H1 (cell line): ENCODE results near the gene RPL13A. TPM values are rescaled to one million over a fixed set of nuclear protein-coding genes. Genes with fewer than 3 reads are reported as not detected.

Experiments
- CTCF ChIA-PET: fragments of 300-600 bp; sonication (Branson Sonifier 250); formaldehyde crosslinking; loops from one replicate; lab custom pipeline; 2021; ENCODE audit not compliant: partially characterized antibody; lab: Charles Lee
- POLR2A ChIA-PET: fragments of 300-600 bp; sonication (Branson Sonifier 250); formaldehyde crosslinking; loops from one replicate; lab custom pipeline; 2021; ENCODE audit warnings: inconsistent platforms; ENCODE audit not compliant: partially characterized antibody; lab: Charles Lee
- DNase-seq, 2 experiments: peaks; one replicate each; pipeline versions ENCODE4 v3.0.0 to v3.0.0-alpha.2; 2010 to 2022; ENCODE audit warnings: low spot score in 2 of 2, low read depth in 1 of 2, mixed read lengths in 1 of 2
- FAIRE-seq: peaks from 2 replicates; lab custom pipeline; 2011; peaks lifted over from hg19 to GRCh38; lab: Jason Lieb, UNC
- H2AFZ ChIP-seq: 2 replicates; pipeline ENCODE4 v1.8.1; 2012; ENCODE audit warnings: low read length, inconsistent platforms
- H2AK5ac ChIP-seq: 2 replicates; pipeline ENCODE4 v1.6.1; 2013; ENCODE audit warnings: low read depth, low read length
- H2BK120ac ChIP-seq: replicated peaks from 2 replicates; pipeline ENCODE3; 2013; ENCODE audit warnings: low read depth, low read length, inconsistent platforms
- H2BK12ac ChIP-seq: 2 replicates; pipeline ENCODE4 v1.6.1; 2013; ENCODE audit warnings: low read depth, low read length
- H2BK15ac ChIP-seq: 2 replicates; pipeline ENCODE4 v1.6.1; 2013; ENCODE audit warnings: low read length
- H2BK20ac ChIP-seq: 2 replicates; pipeline ENCODE4 v1.6.1; 2013; ENCODE audit warnings: low read length
- H2BK5ac ChIP-seq: 2 replicates; pipeline ENCODE4 v1.6.1; 2013; ENCODE audit warnings: low read depth, low read length
- H3K14ac ChIP-seq: 2 replicates; pipeline ENCODE4 v1.6.1; 2013; ENCODE audit warnings: inconsistent platforms; ENCODE audit not compliant: insufficient read length
- H3K18ac ChIP-seq: 2 replicates; pipeline ENCODE4 v1.6.1; 2013; ENCODE audit warnings: low read length; ENCODE audit errors: extremely low read depth
- H3K23ac ChIP-seq: 2 replicates; pipeline ENCODE4 v1.6.1; 2013; ENCODE audit warnings: inconsistent platforms; ENCODE audit not compliant: insufficient read length
- H3K23me2 ChIP-seq: 2 replicates; pipeline ENCODE4 v1.6.1; 2013; ENCODE audit warnings: low read depth, low read length
- H3K27ac ChIP-seq: 2 replicates; pipeline ENCODE4 v1.6.1; 2011; ENCODE audit warnings: low read depth, low read length, inconsistent platforms
- H3K27me3 ChIP-seq, 4 experiments: replicated peaks in 1 of 4; 1 replicate in 1 of 4; 2 replicates in 3 of 4; pipeline versions ENCODE4 v1.6.1 to v1.8.1; 2011 to 2013; ENCODE audit warnings: low read length in 3 of 4, mild to moderate bottlenecking in 3 of 4, inconsistent platforms in 2 of 4, mixed read lengths in 2 of 4, moderate library complexity in 1 of 4; ENCODE audit not compliant: control insufficient read depth in 3 of 4, insufficient read depth in 3 of 4; ENCODE audit errors: extremely low read depth in 1 of 4
- H3K36me3 ChIP-seq, 4 experiments: 2 replicates each; pipeline versions ENCODE4 v1.6.1 to v1.8.1; 2011 to 2013; ENCODE audit warnings: mild to moderate bottlenecking in 4 of 4, low read length in 3 of 4, moderate library complexity in 2 of 4, control low read depth in 1 of 4, inconsistent platforms in 1 of 4; ENCODE audit not compliant: insufficient read depth in 4 of 4, control insufficient read depth in 2 of 4
- H3K4ac ChIP-seq: replicated peaks from 2 replicates; pipeline ENCODE3; 2013; ENCODE audit warnings: low read length, low read depth, mixed read lengths, inconsistent platforms; ENCODE audit not compliant: insufficient read length
- H3K4me1 ChIP-seq, 4 experiments: replicated peaks in 1 of 4; 1 replicate in 1 of 4; 2 replicates in 3 of 4; pipeline versions ENCODE4 v1.6.1 to v1.8.1; 2011 to 2013; ENCODE audit warnings: low read length in 3 of 4, inconsistent platforms in 2 of 4, mixed read lengths in 1 of 4; ENCODE audit not compliant: insufficient read depth in 4 of 4, control insufficient read depth in 3 of 4
- H3K4me2 ChIP-seq, 2 experiments: 2 replicates each; pipeline versions ENCODE4 v1.6.1 to v1.8.1; 2011 to 2013; ENCODE audit warnings: low read depth in 2 of 2, low read length in 2 of 2, control low read depth in 1 of 2, inconsistent platforms in 1 of 2, mild to moderate bottlenecking in 1 of 2; ENCODE audit not compliant: insufficient read depth in 1 of 2
- H3K4me3 ChIP-seq, 4 experiments: fragments of 200-600, 300-600 bp in 1 of 4; sonication (generic), shearing (Covaris generic), sonication (Bioruptor Twin) in 1 of 4; 2 replicates each; pipeline versions ENCODE4 v1.5.1 to v1.8.1; 2011 to 2016; ENCODE audit warnings: low read length in 4 of 4, low read depth in 3 of 4, control low read depth in 2 of 4, inconsistent platforms in 2 of 4, mild to moderate bottlenecking in 2 of 4, mixed read lengths in 1 of 4, moderate library complexity in 1 of 4; ENCODE audit not compliant: insufficient read depth in 2 of 4; ENCODE audit errors: extremely low read depth in 1 of 4
- H3K56ac ChIP-seq: replicated peaks from 2 replicates; pipeline ENCODE3; 2013; ENCODE audit warnings: low read depth, mild to moderate bottlenecking, mixed read lengths, low read length, inconsistent platforms; ENCODE audit not compliant: insufficient read length
- H3K79me1 ChIP-seq: 2 replicates; pipeline ENCODE4 v1.6.1; 2013; ENCODE audit warnings: low read depth, low read length, control low read depth
- H3K79me2 ChIP-seq, 2 experiments: 2 replicates each; pipeline versions ENCODE4 v1.6.1 to v1.8.1; 2012 to 2013; ENCODE audit warnings: low read length in 2 of 2, mild to moderate bottlenecking in 2 of 2, inconsistent platforms in 1 of 2; ENCODE audit not compliant: insufficient read depth in 2 of 2, control insufficient read depth in 1 of 2
- H3K9ac ChIP-seq, 4 experiments: replicated peaks in 1 of 4; 1 replicate in 1 of 4; 2 replicates in 3 of 4; pipeline versions ENCODE4 v1.6.1 to v1.8.1; 2011 to 2013; ENCODE audit warnings: low read depth in 3 of 4, low read length in 3 of 4, control low read depth in 2 of 4, mild to moderate bottlenecking in 2 of 4, moderate library complexity in 2 of 4, inconsistent platforms in 1 of 4; ENCODE audit errors: extremely low read depth in 1 of 4
- H3K9me3 ChIP-seq, 2 experiments: 2 replicates each; pipeline versions ENCODE4 v1.6.1 to v1.8.1; 2012 to 2013; ENCODE audit warnings: mild to moderate bottlenecking in 2 of 2, moderate library complexity in 2 of 2, control low read depth in 1 of 2, inconsistent platforms in 1 of 2, low read depth in 1 of 2, low read length in 1 of 2, mixed read lengths in 1 of 2; ENCODE audit not compliant: insufficient read depth in 2 of 2
- H4K20me1 ChIP-seq, 2 experiments: replicated peaks in 1 of 2; 2 replicates each; pipeline versions ENCODE3 to v1.8.1; 2011 to 2013; ENCODE audit warnings: inconsistent platforms in 2 of 2, low read length in 2 of 2, mild to moderate bottlenecking in 1 of 2; ENCODE audit not compliant: insufficient read depth in 2 of 2, control insufficient read depth in 1 of 2
- H4K5ac ChIP-seq: 2 replicates; pipeline ENCODE4 v1.6.1; 2013; ENCODE audit warnings: low read length, low read depth, mixed read lengths, inconsistent platforms; ENCODE audit not compliant: insufficient read length
- H4K8ac ChIP-seq: 2 replicates; pipeline ENCODE4 v1.8.0; 2013; ENCODE audit warnings: mild to moderate bottlenecking, moderate library complexity, low read length, inconsistent platforms; ENCODE audit not compliant: insufficient read depth; ENCODE audit errors: extremely low read depth
- H4K91ac ChIP-seq: replicated peaks from 2 replicates; pipeline ENCODE3; 2013; ENCODE audit warnings: low read length, mixed read lengths, inconsistent platforms; ENCODE audit not compliant: insufficient read length
- ATF3 ChIP-seq: IDR thresholded peaks from 2 replicates; pipeline ENCODE4 v1.6.1; 2011; ENCODE audit warnings: low read depth, mild to moderate bottlenecking, low read length; ENCODE audit not compliant: insufficient read depth
- BACH1 ChIP-seq: IDR thresholded peaks from 2 replicates; pipeline ENCODE4 v1.6.1; 2012; ENCODE audit warnings: low read length, improper control_type of control experiment
- EP300 ChIP-seq, 2 experiments: IDR thresholded peaks; 1 replicate in 1 of 2; 2 replicates in 1 of 2; pipeline ENCODE4 v1.6.1; 2011 to 2012; ENCODE audit warnings: low read depth in 2 of 2, low read length in 2 of 2, mild to moderate bottlenecking in 2 of 2, borderline replicate concordance in 1 of 2, inconsistent platforms in 1 of 2, moderate library complexity in 1 of 2
- FOSL1 ChIP-seq: IDR thresholded peaks from 2 replicates; pipeline ENCODE4 v1.6.1; 2011; ENCODE audit warnings: mild to moderate bottlenecking, low read depth, low read length, moderate library complexity; ENCODE audit not compliant: insufficient read depth
- MAFK ChIP-seq: IDR thresholded peaks from 2 replicates; pipeline ENCODE4 v1.6.1; 2012; ENCODE audit warnings: low read depth, mild to moderate bottlenecking, improper control_type of control experiment, low read length
- RBBP5 ChIP-seq: IDR thresholded peaks from 2 replicates; pipeline ENCODE4 v1.7.1; 2012; ENCODE audit warnings: low read depth, mild to moderate bottlenecking, inconsistent platforms, low read length, moderate library complexity, borderline replicate concordance
- RFX5 ChIP-seq: IDR thresholded peaks from 2 replicates; pipeline ENCODE4 v1.6.1; 2011; ENCODE audit warnings: low read depth, low read length, improper control_type of control experiment, borderline replicate concordance
- SP4 ChIP-seq: IDR thresholded peaks from 2 replicates; pipeline ENCODE4 v1.6.1; 2012; ENCODE audit warnings: low read length, inconsistent platforms
- SRF ChIP-seq: IDR thresholded peaks from 2 replicates; pipeline ENCODE4 v1.6.1; 2011; ENCODE audit warnings: mild to moderate bottlenecking, low read depth, low read length, moderate library complexity
- WGBS, 2 experiments: shearing (Covaris generic) in 1 of 2; methylation state at CpG; one replicate each; pipeline versions ENCODE4 v1.1.6 to v1.1.7; 2013 to 2015; ENCODE audit warnings: low lambda C conversion rate in 2 of 2, mixed read lengths in 2 of 2, inconsistent platforms in 1 of 2, low coverage in 1 of 2, missing lambda C conversion rate in 1 of 2; ENCODE audit not compliant: insufficient replicate concordance in 2 of 2, insufficient coverage in 1 of 2, insufficient read length in 1 of 2; ENCODE audit errors: extremely low coverage in 1 of 2, missing lambda C conversion rate in 1 of 2; 5-methylcytosine and 5-hydroxymethylcytosine counted together
- polyA plus RNA-seq, 7 experiments: library from polyadenylated mRNA; depleted of rRNA in 3 of 7; stranded (reverse) in 5 of 7; unstranded in 2 of 7; fragments of >200 nt in 5 of 7; fragments of 200-250 nt in 2 of 7; gene quantifications; 1 replicate in 5 of 7; 2 replicates in 1 of 7; 4 replicates in 1 of 7; pipeline versions ENCODE4 v1.2.1 to v1.2.3, GENCODE V29; 2011 to 2013; ENCODE audit warnings: missing spikeins in 2 of 7, mixed read lengths in 2 of 7
- total RNA-seq: library from RNA; stranded (reverse); fragmentation: NEBNext Ultra II Directional; extraction: Animal tissue kit (Norgen Biotek cat#: 25700); gene quantifications from 2 replicates; pipeline ENCODE4 v1.2.1, GENCODE V29; 2021

Gene RPL13A
- total and polyA plus RNA-seq, 2 of the 8 experiments (the other 6 are each of a cell fraction or from before 2014, with no cell fraction given): 3,305 to 8,868 TPM

- peaks cover 0 to 10% of the 10 kb centered on the region in 2 experiments for H4K20me1 ChIP-seq
- no peak for TF ChIP-seq ATF3
- TF ChIP-seq FOSL1: no peak
- TF ChIP-seq MAFK: no peak
- no peak for TF ChIP-seq EP300 (IDR thresholded peaks at IDR 0.05; ENCODE audit: borderline replicate concordance in 1 of 2, low read depth in 2 of 2, low read length in 2 of 2)
- peak; percentile 53; the same call in 1 of the 2 replicates for TF ChIP-seq BACH1
- TF ChIP-seq RFX5: no peak
- no peak for TF ChIP-seq SRF
- peak; percentile 30; the same call in 1 of the 2 replicates for TF ChIP-seq RBBP5
- peak; percentile 79 for TF ChIP-seq SP4
Observed at GRCh38 chr19:49533551-49534488, 46.4 kb downstream of the RPL13A start.

More at GRCh38 chr19:49533551-49534488, 46.4 kb downstream of the RPL13A start:
- no peak overlapping the region; the same call in 1 of the 2 replicates for H2AFZ ChIP-seq
- no peak for FAIRE-seq
- H3K4me3 ChIP-seq: peak overlapping the region; percentile 60 to 81 (median 72)
- no peaks in the 10 kb centered on the region for H3K9me3 ChIP-seq
- peaks cover 0 to 9% (median 1%) of the 10 kb centered on the region in 4 experiments; a peak in 5 of 7 replicates for H3K4me1 ChIP-seq
- H2AK5ac ChIP-seq: no peak overlapping the region
- H3K27me3 ChIP-seq: no peaks in the 10 kb centered on the region; a peak in 1 of 7 replicates
- DNase-seq: peak in 1 of 2 experiments; percentile 96
- WGBS, 2 experiments: 2% methylated on average over 42 of the region's 87 CpGs; no CpG with 5 or more reads in 1 of the 2 experiments
- H4K5ac ChIP-seq: no peak overlapping the region
- no peak overlapping the region for H3K27ac ChIP-seq
- H2BK5ac ChIP-seq: no peak overlapping the region
- no peak overlapping the region for H2BK12ac ChIP-seq
- H3K4me2 ChIP-seq: peak overlapping the region; percentile 63 to 99
- no peak overlapping the region; the same call in 1 of the 2 replicates for H4K8ac ChIP-seq
- ChIA-PET POLR2A (interaction anchor here (0.6 to 2.9 kb wide), 15 partner anchors 9 to 47 kb away, joined by 3 to 17 read pairs (median 7); partner anchors contain the start of genes NOSIP, PRRG2, RPL13A and RPS11), CTCF (interaction anchor here (0.5 to 6.6 kb wide), 14 partner anchors 9 to 325 kb away, joined by 3 to 54 read pairs (median 4); partner anchors contain the start of gene PRRG2)
- H3K36me3 ChIP-seq: no peaks in the 10 kb centered on the region
- no peak overlapping the region for H3K4ac ChIP-seq
- no peak overlapping the region for H2BK20ac ChIP-seq
- no peak overlapping the region for H4K91ac ChIP-seq
- H3K9ac ChIP-seq: peak overlapping the region in 1 of 4 experiments; percentile 20; a peak in 2 of 7 replicates
- H3K14ac ChIP-seq: no peak overlapping the region
- H3K79me2 ChIP-seq: no peaks in the 10 kb centered on the region
- no peak overlapping the region for H3K56ac ChIP-seq
- H2BK15ac ChIP-seq: 0 out of 2 replicates have a peak overlapping the region, but pooled peaks have one; percentile 75
- no peaks in the 10 kb centered on the region for H3K79me1 ChIP-seq
- peaks cover 8% of the 10 kb centered on the region; the same call in 1 of the 2 replicates for H3K23me2 ChIP-seq
- H3K23ac ChIP-seq: no peak overlapping the region
- no peak overlapping the region for H2BK120ac ChIP-seq
- H3K18ac ChIP-seq: no peak overlapping the region
